Esophagus squamous epithelium (tissue), 5 donors: ENCODE measurements around the gene ERAS. TPM values are rescaled to one million over a fixed set of nuclear protein-coding genes. Genes with fewer than 3 reads are reported as not detected.

Experiments
- DNase-seq: peaks from one replicate; lab custom pipeline; 2025; lab: John Stamatoyannopoulos, UW
- H3K27ac ChIP-seq, 4 donors: fragments of 200-600 bp; sonication (generic); one replicate each; pipeline ENCODE4 v1.5.1; 2016 to 2019; ENCODE audit warnings: mild to moderate bottlenecking in 1 of 4
- H3K27me3 ChIP-seq, 4 donors: fragments of 200-600 bp; sonication (generic); 1 replicate in 3 of 4; 2 replicates in 1 of 4; pipeline versions ENCODE4 v1.5.1 to v1.6.0; 2017 to 2021; ENCODE audit warnings: antibody characterized with exemption in 1 of 4
- H3K36me3 ChIP-seq, 3 donors: fragments of 200-600 bp; sonication (generic); one replicate each; pipeline ENCODE4 v1.5.1; 2016 to 2019
- H3K4me1 ChIP-seq, 3 donors: fragments of 200-600 bp; sonication (generic); one replicate each; pipeline ENCODE4 v1.5.1; 2017 to 2019
- H3K4me3 ChIP-seq, 4 donors: fragments of 200-600 bp; sonication (generic); 1 replicate in 3 of 4; 2 replicates in 1 of 4; pipeline ENCODE4 v1.5.1; 2016 to 2019; ENCODE audit warnings: mild to moderate bottlenecking in 2 of 4, moderate library complexity in 1 of 4
- H3K9me3 ChIP-seq, 3 donors: fragments of 200-600 bp; sonication (generic); one replicate each; pipeline ENCODE4 v1.5.1; 2016 to 2019
- POLR2A ChIP-seq, 4 donors: fragments of 450-650 bp; IDR thresholded peaks; one replicate each; pipeline ENCODE4 v1.6.1; 2017; ENCODE audit warnings: antibody characterized with exemption in 4 of 4, mild to moderate bottlenecking in 4 of 4, moderate library complexity in 3 of 4
- WGBS, 2 donors: methylation state at CpG; one replicate each; pipeline ENCODE4 v1.1.5; 2018; 5-methylcytosine and 5-hydroxymethylcytosine counted together
- intact Hi-C: fragments of 100-400 bp; cut with DNase I; formaldehyde crosslinking; loops from one replicate; pipeline ENCODE4 v1.15.0; 2022
- total RNA-seq, 4 donors: library from RNA; depleted of rRNA; stranded (reverse); fragments of >200 nt; gene quantifications; one replicate each; pipeline ENCODE4 v1.1.0, GENCODE V29; 2016
- TF ChIP-seq, protein P1 (sequence below), 6 experiments: fragments of 450-650 bp in 4 of 6; fragments of 200-600 bp in 2 of 6; sonication (generic) in 2 of 6; IDR thresholded peaks; one replicate each; pipeline ENCODE4 v1.5.1; 2016 to 2019; ENCODE audit warnings: antibody characterized with exemption in 6 of 6, mild to moderate bottlenecking in 4 of 6, moderate library complexity in 4 of 6
- donor health status: DM: yes; HTN: yes; CAD: no.

Gene ERAS
- total RNA-seq, 4 donors from 2014 or later: not detected

DNA sequence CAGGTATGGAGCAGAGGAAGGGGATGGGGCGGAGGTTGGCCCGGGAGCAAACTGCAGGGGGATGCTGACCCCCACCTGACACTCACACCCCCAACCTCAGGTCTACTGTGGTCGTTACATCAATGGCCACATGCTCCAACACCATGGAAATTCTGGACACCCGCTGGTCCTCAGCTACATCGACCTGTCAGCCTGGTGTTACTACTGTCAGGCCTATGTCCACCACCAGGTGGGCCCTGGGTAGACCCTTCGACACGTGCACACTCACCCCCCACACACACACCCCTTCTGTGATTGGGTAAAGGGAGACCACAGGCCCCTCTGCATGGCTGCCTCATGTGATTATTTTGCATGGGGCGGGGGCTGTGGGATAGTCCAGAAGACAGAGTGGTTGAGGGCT is 2.2 kb upstream of the ERAS start:
- TF ChIP-seq, protein P1, sequence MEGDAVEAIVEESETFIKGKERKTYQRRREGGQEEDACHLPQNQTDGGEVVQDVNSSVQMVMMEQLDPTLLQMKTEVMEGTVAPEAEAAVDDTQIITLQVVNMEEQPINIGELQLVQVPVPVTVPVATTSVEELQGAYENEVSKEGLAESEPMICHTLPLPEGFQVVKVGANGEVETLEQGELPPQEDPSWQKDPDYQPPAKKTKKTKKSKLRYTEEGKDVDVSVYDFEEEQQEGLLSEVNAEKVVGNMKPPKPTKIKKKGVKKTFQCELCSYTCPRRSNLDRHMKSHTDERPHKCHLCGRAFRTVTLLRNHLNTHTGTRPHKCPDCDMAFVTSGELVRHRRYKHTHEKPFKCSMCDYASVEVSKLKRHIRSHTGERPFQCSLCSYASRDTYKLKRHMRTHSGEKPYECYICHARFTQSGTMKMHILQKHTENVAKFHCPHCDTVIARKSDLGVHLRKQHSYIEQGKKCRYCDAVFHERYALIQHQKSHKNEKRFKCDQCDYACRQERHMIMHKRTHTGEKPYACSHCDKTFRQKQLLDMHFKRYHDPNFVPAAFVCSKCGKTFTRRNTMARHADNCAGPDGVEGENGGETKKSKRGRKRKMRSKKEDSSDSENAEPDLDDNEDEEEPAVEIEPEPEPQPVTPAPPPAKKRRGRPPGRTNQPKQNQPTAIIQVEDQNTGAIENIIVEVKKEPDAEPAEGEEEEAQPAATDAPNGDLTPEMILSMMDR (IDR thresholded peaks at IDR 0.05): no peak
- no peak for TF ChIP-seq POLR2A (IDR thresholded peaks at IDR 0.05)
- Histone ChIP-seq H3K36me3 (peaks cover 0 to 55% (median 0%) of the 10 kb centered on the region in 3 donors), H3K27ac (no peak overlapping the region), H3K4me1 (peaks cover 0 to 10% (median 0%) of the 10 kb centered on the region in 3 donors), H3K27me3 (peaks cover 0 to 24% (median 0%) of the 10 kb centered on the region in 4 donors), H3K4me3 (no peak overlapping the region), H3K9me3 (peaks cover 0 to 6% (median 0%) of the 10 kb centered on the region in 3 donors)
- no peak for DNase-seq
- intact Hi-C loops: no loop called here
- 84 to 96% methylated on average over 4 to 6 of the region's 8 CpGs for WGBS, 2 donors

DNA sequence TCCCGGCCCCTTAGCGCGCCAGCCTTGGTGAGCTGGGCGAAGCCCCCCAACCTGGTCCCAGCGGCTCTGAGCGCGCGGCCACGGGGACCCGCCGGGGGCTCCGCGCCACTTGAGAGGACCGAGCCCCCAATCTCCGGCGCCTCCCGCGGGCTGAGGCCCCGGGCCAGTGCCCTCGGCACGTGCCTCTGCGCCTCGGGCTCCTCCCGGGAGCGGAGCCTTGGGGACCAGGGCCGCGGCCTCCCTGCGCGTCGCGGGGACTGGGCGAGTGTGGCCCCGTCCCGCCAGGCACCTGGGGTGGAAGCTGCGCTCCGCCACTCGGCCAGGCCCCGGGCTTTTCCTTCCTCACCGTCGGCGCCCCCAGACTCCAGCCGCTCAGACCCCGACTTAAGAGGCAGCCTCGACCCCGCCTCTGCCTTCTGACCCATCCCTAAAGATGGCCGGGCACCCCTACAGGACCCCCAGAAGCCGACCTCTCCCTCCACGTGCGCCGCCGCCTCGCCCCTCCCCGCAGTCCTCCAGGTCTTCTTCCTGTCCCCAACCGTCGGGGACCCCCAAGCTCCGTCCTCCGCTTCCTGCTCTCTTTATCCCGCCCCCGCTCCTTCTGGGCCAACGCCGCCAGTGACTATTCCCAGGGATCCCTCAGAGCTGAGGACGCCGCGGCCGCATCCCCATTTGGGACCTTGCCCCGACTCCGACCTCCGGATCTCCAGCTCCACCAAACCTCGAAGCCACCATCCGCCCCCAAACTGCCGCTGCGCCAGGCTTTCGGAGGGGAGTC is 752 bp downstream of the ERAS start:
- Histone ChIP-seq H3K4me1 (peaks cover 0 to 19% (median 0%) of the 10 kb centered on the region in 3 donors), H3K27me3 (peaks cover 0 to 48% (median 0%) of the 10 kb centered on the region in 4 donors), H3K27ac (no peak overlapping the region), H3K36me3 (peaks cover 0 to 32% (median 0%) of the 10 kb centered on the region in 3 donors), H3K9me3 (peaks cover 0 to 6% (median 0%) of the 10 kb centered on the region in 3 donors), H3K4me3 (no peak overlapping the region)
- DNase-seq: no peak
- 49 to 70% methylated on average over 20 to 43 of the region's 73 CpGs for WGBS, 2 donors
- TF ChIP-seq, protein P1 (IDR thresholded peaks at IDR 0.05): no peak
- TF ChIP-seq POLR2A (IDR thresholded peaks at IDR 0.05): no peak
- intact Hi-C loops: no loop called here

DNA sequence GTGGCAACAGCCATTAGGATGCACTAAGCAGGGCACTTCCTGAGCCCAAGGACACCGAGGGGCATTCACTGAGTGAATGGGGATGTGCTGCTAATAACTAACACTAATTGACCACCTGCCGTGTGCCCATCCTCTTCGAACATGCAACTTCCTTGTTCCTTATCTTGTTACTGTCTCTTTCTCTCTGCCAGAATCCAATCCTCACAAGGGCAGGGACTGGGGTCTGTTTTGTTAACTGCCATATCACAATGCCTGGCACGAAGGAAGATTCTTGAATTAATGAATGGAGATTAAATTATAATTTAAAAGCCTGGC is 1.3 kb downstream of the ERAS start:
- no peak for DNase-seq
- H3K9me3 ChIP-seq: peaks cover 0 to 6% (median 0%) of the 10 kb centered on the region in 3 donors
- H3K27ac ChIP-seq: no peak overlapping the region
- H3K36me3 ChIP-seq: peaks cover 0 to 27% (median 0%) of the 10 kb centered on the region in 3 donors
- WGBS, 2 donors: 56 to 70% methylated on average over 4 of the region's 4 CpGs
- H3K4me3 ChIP-seq: no peak overlapping the region
- intact Hi-C loops: no loop called here
- no peak for TF ChIP-seq POLR2A (IDR thresholded peaks at IDR 0.05)
- TF ChIP-seq, protein P1 (IDR thresholded peaks at IDR 0.05): no peak
- H3K27me3 ChIP-seq: peaks cover 0 to 53% (median 0%) of the 10 kb centered on the region in 4 donors
- peaks cover 0 to 21% (median 0%) of the 10 kb centered on the region in 3 donors for H3K4me1 ChIP-seq

DNA sequence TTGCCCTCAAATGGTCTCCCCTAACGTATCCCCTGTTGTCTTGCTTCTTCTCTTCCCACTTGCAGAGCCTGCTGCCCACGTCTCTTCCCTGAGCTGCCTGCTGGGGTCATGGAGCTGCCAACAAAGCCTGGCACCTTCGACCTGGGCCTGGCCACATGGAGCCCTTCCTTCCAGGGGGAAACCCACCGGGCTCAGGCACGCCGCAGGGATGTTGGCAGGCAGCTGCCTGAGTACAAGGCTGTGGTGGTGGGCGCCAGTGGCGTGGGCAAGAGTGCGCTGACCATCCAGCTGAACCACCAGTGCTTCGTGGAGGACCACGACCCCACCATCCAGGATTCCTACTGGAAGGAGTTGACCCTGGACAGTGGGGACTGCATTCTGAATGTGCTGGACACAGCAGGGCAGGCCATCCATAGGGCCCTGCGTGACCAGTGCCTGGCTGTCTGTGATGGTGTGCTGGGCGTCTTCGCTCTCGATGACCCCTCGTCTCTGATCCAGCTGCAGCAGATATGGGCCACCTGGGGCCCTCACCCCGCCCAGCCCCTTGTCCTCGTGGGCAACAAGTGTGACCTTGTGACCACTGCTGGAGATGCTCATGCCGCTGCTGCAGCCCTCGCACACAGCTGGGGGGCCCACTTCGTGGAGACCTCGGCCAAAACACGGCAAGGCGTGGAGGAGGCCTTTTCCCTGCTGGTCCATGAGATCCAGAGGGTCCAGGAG is 2.9 kb downstream of the ERAS start:
- Histone ChIP-seq H3K4me1 (peaks cover 0 to 21% (median 0%) of the 10 kb centered on the region in 3 donors), H3K36me3 (peaks cover 0 to 11% (median 0%) of the 10 kb centered on the region in 3 donors), H3K4me3 (no peak overlapping the region), H3K27ac (no peak overlapping the region), H3K9me3 (peaks cover 0 to 6% (median 0%) of the 10 kb centered on the region in 3 donors), H3K27me3 (peaks cover 0 to 69% (median 4%) of the 10 kb centered on the region in 4 donors)
- intact Hi-C loops: no loop called here
- no peak for DNase-seq
- TF ChIP-seq, protein P1 (IDR thresholded peaks at IDR 0.05): no peak
- no peak for TF ChIP-seq POLR2A (IDR thresholded peaks at IDR 0.05)
- WGBS, 2 donors: 57 to 83% methylated on average over 1 to 2 of the region's 24 CpGs
